HCT116 (cell line): Measurements from ENCODE around the gene CIT. TPM values are rescaled to one million over a fixed set of nuclear protein-coding genes. Genes with fewer than 3 reads are reported as not detected.
"Not testable (repeated sequence)": the region's sequence is repeated elsewhere in the genome, so short reads cannot be mapped to it uniquely, and the experiment has no call there.

Source experiments
- ATAC-seq: fragments of 200-7000 bp; cut with Tn5 transposase; 2 replicates; pipeline ENCODE4 v1.9.1; 2020; ENCODE audit warnings: mild to moderate bottlenecking, moderate library complexity
- BruUV-seq: library from RNA; stranded (reverse); fragments of 400-500 nt; replicated peaks from 2 replicates; lab custom pipeline; 2021; lab: Mats Ljungman, UMichigan
- CTCF ChIA-PET: fragments of 300-600 bp; sonication (Branson Sonifier 250); formaldehyde crosslinking; loops from one replicate; lab custom pipeline; 2021; ENCODE audit warnings: antibody characterized with exemption; lab: Charles Lee
- POLR2A ChIA-PET: fragments of 300-600, 350-600 bp; sonication (Branson Sonifier 250); formaldehyde crosslinking; loops from one replicate; lab custom pipeline; 2021; ENCODE audit warnings: antibody characterized with exemption; lab: Charles Lee
- RAD21 ChIA-PET, 2 experiments: fragments of 300-600 bp; sonication (Branson Sonifier 250); formaldehyde crosslinking; loops; one replicate each; lab custom pipeline; 2023; ENCODE audit warnings: low total read pairs in 2 of 2; ENCODE audit not compliant: uncharacterized antibody in 2 of 2, unreplicated experiment in 2 of 2, low non-redundant PET in 1 of 2; lab: Charles Lee
- DNase-seq: peaks from one replicate; pipeline ENCODE4 v3.0.0-alpha.2; 2010; ENCODE audit warnings: low read depth, low spot score
- H2AFZ ChIP-seq: fragments of 200-600 bp; shearing (Covaris generic), sonication (generic); 2 replicates; pipeline ENCODE4 v1.6.1; 2017; ENCODE audit warnings: low read depth, mixed run types, mixed read lengths, antibody characterized with exemption, low read length; ENCODE audit not compliant: poor library complexity, severe bottlenecking
- H3K27ac ChIP-seq: 2 replicates; pipeline ENCODE4 v1.5.1; 2012; ENCODE audit warnings: low read depth, low read length
- H3K27me3 ChIP-seq: fragments of 200-600 bp; sonication (generic); 2 replicates; pipeline ENCODE4 v1.6.1; 2016; ENCODE audit warnings: mixed run types, low read length, mixed read lengths; ENCODE audit not compliant: insufficient read depth
- H3K36me3 ChIP-seq, 2 experiments: fragments of 200-500 bp in 1 of 2; fragments of 200-600 bp in 1 of 2; sonication (Bioruptor generic) in 1 of 2; sonication (generic) in 1 of 2; 2 replicates each; pipeline versions ENCODE4 v1.5.1 to v1.6.1; 2014 to 2016; ENCODE audit warnings: low read length in 2 of 2, inconsistent platforms in 1 of 2, mixed read lengths in 1 of 2, mixed run types in 1 of 2; ENCODE audit not compliant: insufficient read depth in 2 of 2, control insufficient read depth in 1 of 2
- H3K4me1 ChIP-seq, 2 experiments: fragments of 200-600 bp in 1 of 2; sonication (generic) in 1 of 2; 2 replicates each; pipeline versions ENCODE4 v1.5.1 to v1.6.1; 2012 to 2017; ENCODE audit warnings: low read length in 2 of 2, inconsistent platforms in 1 of 2, mild to moderate bottlenecking in 1 of 2, mixed read lengths in 1 of 2, mixed run types in 1 of 2, moderate library complexity in 1 of 2; ENCODE audit not compliant: insufficient read depth in 2 of 2, control insufficient read depth in 1 of 2
- H3K4me2 ChIP-seq: fragments of 200-600 bp; sonication (generic); 2 replicates; pipeline ENCODE4 v1.6.1; 2017; ENCODE audit warnings: mixed run types, low read length, mixed read lengths
- H3K4me3 ChIP-seq, 2 experiments: fragments of 200-600 bp in 1 of 2; sonication (generic) in 1 of 2; replicated peaks in 1 of 2; 2 replicates each; pipeline ENCODE4 v1.5.1; 2011 to 2016; ENCODE audit warnings: low read length in 2 of 2, control low read depth in 1 of 2, low read depth in 1 of 2, mild to moderate bottlenecking in 1 of 2, mixed read lengths in 1 of 2, mixed run types in 1 of 2
- H3K79me2 ChIP-seq: fragments of 200-600 bp; sonication (generic); 2 replicates; pipeline ENCODE4 v1.6.1; 2017; ENCODE audit warnings: mild to moderate bottlenecking, mixed run types, low read length, moderate library complexity, mixed read lengths; ENCODE audit not compliant: insufficient read depth
- H3K9ac ChIP-seq: fragments of 200-600 bp; sonication (generic); 2 replicates; pipeline ENCODE4 v1.6.1; 2016; ENCODE audit warnings: low read length, mixed read lengths
- H3K9me2 ChIP-seq: fragments of 200-600 bp; sonication (generic), shearing (Covaris generic); 2 replicates; pipeline ENCODE4 v1.6.1; 2017; ENCODE audit warnings: mixed run types, mild to moderate bottlenecking, moderate library complexity; ENCODE audit not compliant: insufficient read depth
- H3K9me3 ChIP-seq, 2 experiments: fragments of 200-500 bp in 1 of 2; fragments of 200-600 bp in 1 of 2; sonication (Bioruptor generic) in 1 of 2; sonication (generic) in 1 of 2; 2 replicates each; pipeline ENCODE4 v1.6.1; 2014 to 2017; ENCODE audit warnings: low read length in 2 of 2, mixed read lengths in 2 of 2, inconsistent platforms in 1 of 2, low read depth in 1 of 2, mild to moderate bottlenecking in 1 of 2, mixed run types in 1 of 2, moderate library complexity in 1 of 2; ENCODE audit not compliant: control insufficient read depth in 1 of 2, insufficient read depth in 1 of 2
- H4K20me1 ChIP-seq: fragments of 200-600 bp; sonication (generic), shearing (Covaris generic); 2 replicates; pipeline ENCODE4 v1.6.1; 2017; ENCODE audit warnings: mixed run types, mild to moderate bottlenecking, moderate library complexity; ENCODE audit not compliant: insufficient read depth
- ATF3 ChIP-seq: IDR thresholded peaks from 2 replicates; pipeline ENCODE4 v1.6.1; 2012
- CBX3 ChIP-seq: IDR thresholded peaks from 2 replicates; pipeline ENCODE4 v1.6.1; 2012; ENCODE audit warnings: low read depth
- CTCF ChIP-seq, 3 experiments: fragments of 200-600 bp in 1 of 3; sonication (generic) in 1 of 3; IDR thresholded peaks in 2 of 3; conservative IDR thresholded peaks in 1 of 3; 2 replicates each; pipeline ENCODE4 v1.5.1; 2012 to 2017; ENCODE audit warnings: low read depth in 2 of 3, low read length in 2 of 3, antibody characterized with exemption in 1 of 3, borderline replicate concordance in 1 of 3, control low read depth in 1 of 3, mild to moderate bottlenecking in 1 of 3, mixed read lengths in 1 of 3, mixed run types in 1 of 3, moderate library complexity in 1 of 3; ENCODE audit not compliant: insufficient read depth in 1 of 3
- EGR1 ChIP-seq: IDR thresholded peaks from 2 replicates; pipeline ENCODE4 v1.6.1; 2012; ENCODE audit warnings: low read depth
- EZH2 ChIP-seq: fragments of 200-600 bp; sonication (generic); IDR thresholded peaks from 2 replicates; pipeline ENCODE4 v1.6.1; 2017; ENCODE audit warnings: antibody characterized with exemption, mixed run types
- EZH2phosphoT487 ChIP-seq: fragments of 200-600 bp; IDR thresholded peaks from 2 replicates; pipeline ENCODE4 v1.6.1; 2018; ENCODE audit warnings: antibody characterized with exemption, borderline replicate concordance
- MAX ChIP-seq: IDR thresholded peaks from 2 replicates; pipeline ENCODE4 v1.6.1; 2012
- POLR2A ChIP-seq: IDR thresholded peaks from 2 replicates; pipeline ENCODE4 v1.7.0; 2011; ENCODE audit warnings: borderline replicate concordance; ENCODE audit not compliant: insufficient read depth, insufficient read length; ENCODE audit errors: extremely low read depth
- POLR2AphosphoS5 ChIP-seq: IDR thresholded peaks from 2 replicates; pipeline ENCODE4 v1.6.1; 2011; ENCODE audit warnings: mild to moderate bottlenecking, low read depth, low read length, moderate library complexity
- RAD21 ChIP-seq: IDR thresholded peaks from 2 replicates; pipeline ENCODE4 v1.6.1; 2012; ENCODE audit warnings: low read depth, mild to moderate bottlenecking
- SIN3A ChIP-seq: IDR thresholded peaks from 2 replicates; pipeline ENCODE4 v1.6.1; 2012; ENCODE audit warnings: low read depth
- SP1 ChIP-seq: IDR thresholded peaks from 2 replicates; pipeline ENCODE4 v1.6.1; 2012; ENCODE audit warnings: low read depth
- SRF ChIP-seq: IDR thresholded peaks from 2 replicates; pipeline ENCODE4 v1.6.1; 2012; ENCODE audit warnings: low read depth
- YY1 ChIP-seq: IDR thresholded peaks from 2 replicates; pipeline ENCODE4 v1.6.1; 2011; ENCODE audit warnings: low read length, low read depth, moderate library complexity, mild to moderate bottlenecking; ENCODE audit not compliant: insufficient replicate concordance; ENCODE audit errors: extremely low read depth
- ZBTB33 ChIP-seq: IDR thresholded peaks from 2 replicates; pipeline ENCODE4 v1.6.1; 2011; ENCODE audit warnings: mild to moderate bottlenecking, low read length, moderate library complexity; ENCODE audit not compliant: insufficient replicate concordance; ENCODE audit errors: extremely low read depth
- ZFX ChIP-seq: fragments of 450-650 bp; IDR thresholded peaks from 2 replicates; pipeline ENCODE4 v1.6.1; 2017
- ZNF274 ChIP-seq: fragments of 200-500 bp; sonication (Bioruptor generic); IDR thresholded peaks from 2 replicates; pipeline ENCODE4 v1.6.1; 2014; ENCODE audit warnings: mild to moderate bottlenecking, low read depth, low read length, inconsistent platforms
- intact Hi-C: fragments of 100-400 bp; cut with micrococcal nuclease; formaldehyde crosslinking; loops from 2 replicates; pipeline ENCODE4 v1.10.0; 2022
- total RNA-seq: library from RNA; stranded (reverse); gene quantifications from one replicate; pipeline ENCODE4 v1.2.1, GENCODE V29; 2021; ENCODE audit not compliant: unreplicated experiment

CIT gene
- total RNA-seq, 1 experiment from 2014 or later: 54.2 TPM

- Histone ChIP-seq H2AFZ (no peak overlapping the region), H3K9me2 (no peaks in the 10 kb centered on the region), H3K4me3 (no peak overlapping the region), H3K4me2 (no peak overlapping the region), H3K27me3 (no peaks in the 10 kb centered on the region), H3K27ac (no peak overlapping the region), H3K4me1 (peaks cover under 1 to 4% of the 10 kb centered on the region in 2 experiments; a peak in 3 of 4 replicates), H3K9ac (no peak overlapping the region), H4K20me1 (no peaks in the 10 kb centered on the region), H3K79me2 (no peaks in the 10 kb centered on the region; the same call in 1 of the 2 replicates), H3K36me3 (peaks cover 30 to 58% of the 10 kb centered on the region in 2 experiments), H3K9me3 (no peaks in the 10 kb centered on the region)
- intact Hi-C loops: no loop called here
- POLR2A ChIA-PET: no interaction called here
- no TSS peak for BruUV-seq
- RAD21 ChIA-PET: no interaction called here
- no peak for TF ChIP-seq ZFX
- TF ChIP-seq RAD21: no peak
- TF ChIP-seq CTCF (IDR thresholded peaks at IDR 0.05 in 2 of 3, conservative IDR thresholded peaks at IDR 0.05 in 1 of 3; ENCODE audit: borderline replicate concordance in 1 of 3, insufficient read depth in 1 of 3, low read depth in 2 of 3, low read length in 2 of 3): no peak
- no peak for TF ChIP-seq MAX
- no peak for TF ChIP-seq ATF3
- TF ChIP-seq YY1: no peak
- no peak for TF ChIP-seq EZH2phosphoT487
- no peak for TF ChIP-seq CBX3
- no peak for TF ChIP-seq SIN3A
- no peak for TF ChIP-seq POLR2AphosphoS5
- no peak for TF ChIP-seq EZH2
- TF ChIP-seq SRF: no peak
- no peak for TF ChIP-seq ZNF274
- TF ChIP-seq ZBTB33: no peak
- TF ChIP-seq EGR1: no peak
- TF ChIP-seq SP1: no peak
- TF ChIP-seq POLR2A: no peak
- DNase-seq (no peak), ATAC-seq (no peak)
- CTCF ChIA-PET: interaction anchor here (1.2 kb wide), 2 partner anchors 16 to 45 kb away, joined by 3 to 4 read pairs; no protein-coding TSS in a partner anchor
Observed at GRCh38 chr12:119710374-119710964, 166.7 kb downstream of the CIT start.

GRCh38 chr12:119706427-119706826 lies 170.7 kb downstream of the CIT start:
- H3K27me3 ChIP-seq, H3K4me1 ChIP-seq, H3K27ac ChIP-seq, RAD21 ChIA-PET, CTCF ChIA-PET, intact Hi-C loops, H3K4me2 ChIP-seq, H3K9me3 ChIP-seq, BruUV-seq, H3K9ac ChIP-seq, ATAC-seq, H3K79me2 ChIP-seq, H3K9me2 ChIP-seq, H2AFZ ChIP-seq, H4K20me1 ChIP-seq, DNase-seq, POLR2A ChIA-PET, H3K4me3 ChIP-seq: not testable (repeated sequence)
- peaks cover 14 to 33% of the 10 kb centered on the region in 2 experiments for H3K36me3 ChIP-seq
